B cell (primary cell): ENCODE results near the gene LRRC10B.

Experiments used
- CTCF ChIP-seq: fragments of 200-600 bp; IDR thresholded peaks from one replicate; pipeline ENCODE4 v1.8.0; 2022; ENCODE audit warnings: antibody characterized with exemption, mild to moderate bottlenecking
- EZH2 ChIP-seq: IDR thresholded peaks from 2 replicates; pipeline ENCODE4 v1.6.1; 2012; ENCODE audit warnings: borderline replicate concordance, low read depth, mild to moderate bottlenecking, moderate library complexity, low read length; ENCODE audit not compliant: insufficient read depth, poor library complexity, severe bottlenecking

DNA sequence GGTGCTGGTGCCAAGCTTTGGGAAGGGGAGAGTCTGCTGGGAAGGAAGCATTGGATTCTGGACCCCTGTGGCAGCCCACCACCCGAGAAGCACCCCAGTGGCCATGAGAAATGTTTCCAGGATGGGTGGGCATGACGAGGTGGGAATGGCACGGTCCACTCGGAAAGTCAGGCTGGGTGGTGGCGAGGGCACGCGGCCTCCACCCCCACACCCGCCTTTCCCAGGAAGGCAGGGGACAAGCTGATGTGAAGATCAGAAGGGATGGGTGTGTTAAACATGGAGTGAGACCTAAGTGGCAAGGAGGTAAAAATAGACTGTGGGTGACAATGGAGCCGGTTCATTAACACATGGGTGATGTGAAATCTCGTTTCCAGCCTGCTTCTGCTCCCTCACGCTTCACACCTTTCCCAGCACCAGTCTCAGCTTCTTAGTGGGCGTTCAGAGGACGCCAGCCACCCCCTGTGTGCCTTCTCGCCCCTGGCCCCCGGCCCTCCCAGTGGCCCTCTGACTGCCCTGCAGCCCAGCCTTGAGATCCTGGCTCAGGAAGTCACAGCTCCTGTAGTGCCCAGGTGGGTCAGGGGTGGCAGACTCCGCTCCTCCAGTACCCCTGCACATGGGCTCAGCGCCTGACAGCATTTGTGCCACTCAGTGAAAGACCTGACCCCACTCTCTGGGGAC is 27.6 kb downstream of the LRRC10B start:
- TF ChIP-seq EZH2 (no peak), CTCF (no peak)
